CD4-positive, CD25-positive, alpha-beta regulatory T cell (primary cell): ENCODE results near the gene TMED1. TPM values are rescaled to one million over a fixed set of nuclear protein-coding genes. Genes with fewer than 3 reads are reported as not detected.
"Not testable (repeated sequence)": the region's sequence is repeated elsewhere in the genome, so short reads cannot be mapped to it uniquely, and the experiment has no call there.

Source experiments
- ATAC-seq, 2 donors: fragments of 150-1000 bp; cut with Tn5 transposase; one replicate each; pipeline ENCODE4 v1.10.0; 2021; ENCODE audit warnings: low read depth in 2 of 2, moderate number of reproducible peaks in 2 of 2, moderate library complexity in 1 of 2
- DNase-seq, 3 donors: peaks; one replicate each; pipeline versions ENCODE4 v3.0.0 to v3.0.0-alpha.2; 2012 to 2022; ENCODE audit warnings: mixed read lengths in 1 of 3
- H3K27ac ChIP-seq: one replicate; pipeline ENCODE4 v1.7.0; 2013; ENCODE audit warnings: mild to moderate bottlenecking, low read length; ENCODE audit not compliant: insufficient read depth, poor library complexity, severe bottlenecking
- H3K27me3 ChIP-seq: one replicate; pipeline ENCODE4 v1.7.0; 2013; ENCODE audit warnings: low read length; ENCODE audit not compliant: control insufficient read depth, insufficient read depth
- H3K36me3 ChIP-seq: one replicate; pipeline ENCODE4 v1.7.0; 2013; ENCODE audit warnings: mild to moderate bottlenecking, low read length, moderate library complexity; ENCODE audit not compliant: control insufficient read depth, insufficient read depth
- H3K4me1 ChIP-seq: 2 replicates; pipeline ENCODE4 v1.7.0; 2013; ENCODE audit warnings: mild to moderate bottlenecking, low read length; ENCODE audit not compliant: insufficient read depth, control insufficient read depth, poor library complexity, severe bottlenecking
- H3K4me3 ChIP-seq: one replicate; pipeline ENCODE4 v1.7.0; 2013; ENCODE audit warnings: low read depth, mild to moderate bottlenecking, low read length, moderate library complexity
- H3K9me3 ChIP-seq, 2 experiments: 1 replicate in 1 of 2; 2 replicates in 1 of 2; pipeline ENCODE4 v1.7.0; 2013; ENCODE audit warnings: low read length in 2 of 2, mild to moderate bottlenecking in 1 of 2, moderate library complexity in 1 of 2; ENCODE audit not compliant: control insufficient read depth in 2 of 2
- H3K27ac Mint-ChIP-seq, 3 donors: one replicate each; pipeline ENCODE4 v1.8.0; 2020 to 2022; ENCODE audit warnings: mild to moderate bottlenecking in 3 of 3, mixed read lengths in 3 of 3, moderate library complexity in 2 of 3
- H3K27me3 Mint-ChIP-seq: one replicate; pipeline ENCODE4 v1.8.0; 2022; ENCODE audit warnings: mild to moderate bottlenecking, mixed read lengths
- H3K36me3 Mint-ChIP-seq: one replicate; pipeline ENCODE4 v1.8.0; 2020; ENCODE audit warnings: mixed read lengths
- H3K4me1 Mint-ChIP-seq, 4 donors: one replicate each; pipeline ENCODE4 v1.8.0; 2020 to 2022; ENCODE audit warnings: mixed read lengths in 4 of 4, mild to moderate bottlenecking in 1 of 4
- H3K4me3 Mint-ChIP-seq, 4 donors: one replicate each; pipeline ENCODE4 v1.8.0; 2020 to 2022; ENCODE audit warnings: mild to moderate bottlenecking in 4 of 4, mixed read lengths in 4 of 4, moderate library complexity in 3 of 4
- H3K9me3 Mint-ChIP-seq, 7 donors: one replicate each; pipeline ENCODE4 v1.8.0; 2020 to 2022; ENCODE audit warnings: mixed read lengths in 7 of 7, mild to moderate bottlenecking in 3 of 7, moderate library complexity in 2 of 7
- polyA plus RNA-seq, 4 donors: library from polyadenylated mRNA; unstranded; fragments of 300-500 nt; fragmentation: Illumina TruSeq; gene quantifications; one replicate each; pipeline ENCODE4 v1.2.3, GENCODE V29; 2021
- total RNA-seq: library from RNA; stranded (reverse); gene quantifications from one replicate; pipeline ENCODE4 v1.2.3, GENCODE V29; 2022

The TMED1 gene, protein sequence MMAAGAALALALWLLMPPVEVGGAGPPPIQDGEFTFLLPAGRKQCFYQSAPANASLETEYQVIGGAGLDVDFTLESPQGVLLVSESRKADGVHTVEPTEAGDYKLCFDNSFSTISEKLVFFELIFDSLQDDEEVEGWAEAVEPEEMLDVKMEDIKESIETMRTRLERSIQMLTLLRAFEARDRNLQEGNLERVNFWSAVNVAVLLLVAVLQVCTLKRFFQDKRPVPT
- total RNA-seq (10.2 TPM), polyA plus RNA-seq (10 to 100 TPM; 24.8 to 30.3 (median 27.5) TPM)

DNA sequence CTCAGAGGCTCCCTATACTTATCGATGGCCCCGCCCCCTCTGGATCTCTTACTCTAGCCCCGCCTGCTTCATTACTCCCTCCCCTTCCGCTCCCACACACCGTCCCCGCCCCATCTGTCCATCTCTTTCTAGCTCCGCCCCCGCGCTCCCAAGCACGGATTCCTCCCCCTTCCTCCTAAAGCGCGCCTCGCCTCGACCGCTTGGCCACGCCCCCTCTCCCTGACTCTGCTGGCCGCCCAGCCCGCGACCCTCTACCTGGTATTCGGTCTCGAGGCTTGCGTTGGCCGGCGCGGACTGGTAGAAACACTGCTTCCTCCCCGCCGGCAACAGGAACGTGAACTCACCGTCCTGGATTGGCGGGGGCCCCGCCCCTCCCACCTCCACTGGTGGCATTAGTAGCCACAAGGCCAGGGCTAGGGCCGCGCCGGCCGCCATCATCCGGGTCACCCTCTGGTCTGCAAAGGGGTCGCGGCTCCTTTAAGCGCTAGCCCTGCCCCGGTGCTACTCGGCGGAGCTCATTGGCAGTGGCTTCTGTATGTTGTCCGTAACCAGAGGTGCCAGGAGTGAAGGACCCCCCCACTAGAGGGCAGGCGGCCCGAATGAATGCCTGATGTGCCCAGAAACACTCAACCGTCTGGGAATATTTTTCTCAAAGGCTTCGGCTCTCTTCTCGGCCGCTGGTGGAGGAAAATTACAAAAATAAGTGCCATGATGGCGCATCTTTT lies at the start of gene TMED1:
TMED1 (minus strand) TSS at position 459 of the 725 bp plus-strand sequence; CDS start at position 438, 21 bp downstream.
- no peaks in the 10 kb centered on the region for H3K27me3 ChIP-seq
- H3K27me3 Mint-ChIP-seq = peaks cover 9% of the 10 kb centered on the region

DNA sequence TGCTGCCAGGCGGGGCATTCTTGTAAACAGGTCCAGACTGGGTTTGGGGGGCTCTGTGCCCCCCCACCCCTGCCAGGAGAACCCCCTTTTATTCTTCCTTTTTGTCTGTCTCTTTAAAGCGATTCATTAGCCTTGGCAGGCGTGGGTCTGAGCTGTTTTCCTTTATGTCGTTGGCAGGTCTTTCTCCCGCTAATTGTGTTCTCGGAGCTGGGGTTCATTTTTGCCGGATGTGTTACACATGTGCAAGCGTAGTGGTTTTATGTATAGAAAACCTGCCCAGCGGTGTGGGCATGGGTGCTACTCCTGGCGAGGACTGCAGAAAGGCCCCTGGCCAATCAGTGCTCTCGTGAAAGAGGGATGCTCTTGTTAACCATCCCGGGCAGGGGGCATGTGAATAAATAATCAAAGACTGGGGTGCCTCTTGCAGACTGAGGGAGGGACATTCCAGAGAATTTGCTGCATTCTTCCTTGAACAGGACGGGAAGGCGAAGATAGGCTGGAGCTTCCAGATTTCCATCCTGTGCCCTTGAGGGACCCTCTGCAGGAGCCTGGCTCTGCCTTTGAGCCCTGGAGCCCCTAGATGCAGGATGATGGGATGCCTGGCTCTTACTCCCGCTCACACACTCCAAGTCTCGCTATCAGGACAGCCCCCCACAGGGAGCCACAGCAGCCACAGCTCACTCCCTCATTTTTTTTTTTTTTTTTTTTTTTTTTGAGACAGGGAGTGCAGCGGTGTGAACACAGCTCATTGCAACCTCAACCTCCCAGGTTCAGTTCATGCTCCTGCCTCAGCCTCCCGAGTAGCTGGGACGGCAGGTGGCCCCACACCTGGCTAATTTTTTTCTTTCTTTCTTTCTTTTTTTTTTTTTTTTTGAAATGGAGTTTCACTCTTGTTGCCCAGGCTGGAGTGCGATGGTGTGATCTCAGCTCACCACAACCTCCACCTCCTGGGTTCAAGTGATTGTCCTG lies 49.5 kb upstream of the TMED1 start:
- H3K27me3 ChIP-seq = no peaks in the 10 kb centered on the region
- no peak overlapping the region for H3K4me3 ChIP-seq
- no peaks in the 10 kb centered on the region for H3K36me3 Mint-ChIP-seq
- no peak for ATAC-seq
- H3K27me3 Mint-ChIP-seq = no peaks in the 10 kb centered on the region
- H3K4me1 Mint-ChIP-seq = peaks cover 0 to 20% (median 8%) of the 10 kb centered on the region in 4 donors
- DNase-seq = no peak
- H3K27ac Mint-ChIP-seq = peak overlapping the region in 1 of 3 donors; percentile 46
- no peaks in the 10 kb centered on the region for H3K9me3 ChIP-seq
- H3K9me3 Mint-ChIP-seq = peaks cover 0 to 2% (median 0%) of the 10 kb centered on the region in 7 donors
- no peaks in the 10 kb centered on the region for H3K36me3 ChIP-seq
- no peaks in the 10 kb centered on the region for H3K4me1 ChIP-seq
- H3K27ac ChIP-seq = no peak overlapping the region
- H3K4me3 Mint-ChIP-seq = peak overlapping the region in 1 of 4 donors; percentile 24

More for the DNA sequence above, at the start of gene TMED1:
- Histone ChIP-seq H3K4me1 (peaks cover 6% of the 10 kb centered on the region), H3K36me3 (no peaks in the 10 kb centered on the region), H3K9me3 (peaks cover 0 to 5% of the 10 kb centered on the region in 2 experiments), H3K4me3 (peak within 1 kb of the TSS; percentile 65), H3K27ac (peak within 1 kb of the TSS; percentile 97)
- peak; percentile 92 to 97 (median 95) for DNase-seq
- Mint-ChIP-seq H3K9me3 (peaks cover 0 to 6% (median 2%) of the 10 kb centered on the region in 7 donors), H3K27ac (peak within 1 kb of the TSS; percentile 99 to 100 (median 99)), H3K36me3 (peaks cover 15% of the 10 kb centered on the region), H3K4me1 (peaks cover 0 to 17% (median 9%) of the 10 kb centered on the region in 4 donors), H3K4me3 (peak within 1 kb of the TSS; percentile 85 to 99 (median 98))
- ATAC-seq = peak; percentile 89 to 91

DNA sequence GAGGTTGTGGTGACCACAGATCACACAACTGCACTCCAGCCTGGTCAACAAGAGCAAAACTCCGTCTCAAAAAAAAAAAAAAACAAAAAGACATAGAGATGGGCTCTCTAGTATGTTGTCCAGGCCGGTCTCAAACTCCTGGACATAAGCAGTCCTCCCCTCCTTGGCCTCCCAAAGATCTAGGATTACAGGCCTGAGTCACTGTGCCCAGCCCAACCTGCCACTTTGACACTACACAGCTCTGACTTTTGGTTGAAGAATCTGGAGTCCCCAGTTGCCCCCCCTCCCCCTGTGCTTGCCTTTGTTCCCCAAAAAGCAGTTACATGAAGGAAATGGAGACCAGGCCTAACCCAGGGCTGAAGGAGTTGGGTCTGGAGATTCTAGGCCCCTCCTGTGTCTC lies 48.3 kb upstream of the TMED1 start:
- no peak overlapping the region for H3K27ac ChIP-seq
- H3K36me3 Mint-ChIP-seq = peaks cover 3% of the 10 kb centered on the region
- no peaks in the 10 kb centered on the region for H3K4me1 ChIP-seq
- no peak overlapping the region for H3K4me3 Mint-ChIP-seq
- no peaks in the 10 kb centered on the region for H3K27me3 Mint-ChIP-seq
- H3K36me3 ChIP-seq = no peaks in the 10 kb centered on the region
- DNase-seq = no peak
- no peak overlapping the region for H3K27ac Mint-ChIP-seq
- H3K9me3 Mint-ChIP-seq = peaks cover 0 to 2% (median 0%) of the 10 kb centered on the region in 7 donors
- no peak for ATAC-seq
- no peaks in the 10 kb centered on the region for H3K27me3 ChIP-seq
- H3K4me1 Mint-ChIP-seq = peaks cover 2 to 26% (median 10%) of the 10 kb centered on the region in 4 donors
- H3K9me3 ChIP-seq = no peaks in the 10 kb centered on the region
- no peak overlapping the region for H3K4me3 ChIP-seq

DNA sequence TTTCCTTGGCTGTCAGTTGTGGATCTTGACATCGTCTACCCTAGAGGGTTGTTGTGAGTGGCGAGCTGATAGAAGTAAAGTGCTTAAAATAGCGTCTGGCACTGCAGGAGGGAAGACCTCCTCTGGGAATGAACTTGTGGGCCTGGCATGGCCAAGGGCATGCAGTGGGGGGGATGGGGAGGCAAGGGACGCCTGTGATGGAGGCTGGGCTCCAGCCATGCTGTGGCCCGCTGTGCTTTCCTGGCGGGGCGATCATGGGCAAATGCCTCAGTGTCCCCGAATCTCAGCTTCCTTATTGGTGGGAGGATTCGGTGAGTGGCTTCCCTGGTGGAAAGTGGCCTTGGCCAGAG lies 46.1 kb upstream of the TMED1 start:
- H3K4me1 Mint-ChIP-seq = peaks cover 5 to 29% (median 21%) of the 10 kb centered on the region in 4 donors
- DNase-seq (no peak), ATAC-seq (no peak)
- peaks cover 4% of the 10 kb centered on the region for H3K36me3 Mint-ChIP-seq
- Histone ChIP-seq H3K4me1 (no peaks in the 10 kb centered on the region), H3K27ac (no peak overlapping the region), H3K9me3 (no peaks in the 10 kb centered on the region), H3K27me3 (no peaks in the 10 kb centered on the region), H3K4me3 (no peak overlapping the region), H3K36me3 (no peaks in the 10 kb centered on the region)
- H3K27ac Mint-ChIP-seq = no peak overlapping the region
- H3K27me3 Mint-ChIP-seq = no peaks in the 10 kb centered on the region
- H3K9me3 Mint-ChIP-seq = peaks cover 0 to 2% (median 0%) of the 10 kb centered on the region in 7 donors
- H3K4me3 Mint-ChIP-seq = no peak overlapping the region

DNA sequence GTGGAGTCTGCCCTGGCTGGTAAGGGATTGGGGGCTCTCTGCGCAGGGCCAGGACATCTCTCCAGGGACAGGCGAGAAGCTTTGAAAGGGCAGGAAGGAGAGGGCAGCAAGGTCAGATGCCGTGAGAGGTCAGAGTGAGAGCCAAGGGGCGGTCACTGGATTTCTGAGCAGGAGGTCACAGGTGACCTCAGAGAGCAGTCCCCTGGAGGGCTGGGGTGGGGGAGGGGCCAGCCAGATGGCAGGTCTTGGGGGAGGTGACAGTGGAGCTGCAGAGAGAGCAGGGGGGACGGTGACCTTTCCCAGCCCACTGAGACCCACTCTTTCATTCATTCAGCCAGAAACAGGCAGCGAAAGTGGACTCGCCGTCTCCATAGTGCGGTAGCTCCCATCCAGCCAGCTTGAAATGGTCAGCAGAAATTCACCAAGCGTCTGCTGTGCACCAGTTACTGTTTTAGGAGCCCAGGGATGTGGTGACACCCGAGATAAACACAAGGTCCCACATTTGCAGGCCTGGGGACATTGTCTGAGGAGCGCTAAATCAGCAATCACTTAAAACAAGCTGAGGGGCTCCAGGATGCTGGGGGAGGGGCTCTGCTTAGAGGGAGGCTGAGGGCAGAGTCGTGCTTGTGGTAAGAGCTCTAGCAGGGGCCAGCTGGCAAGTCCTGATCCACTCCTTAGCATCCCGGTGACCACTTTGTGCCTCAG lies 45.5 kb upstream of the TMED1 start:
- H3K9me3 Mint-ChIP-seq = peaks cover 0 to 2% (median 0%) of the 10 kb centered on the region in 7 donors
- Histone ChIP-seq H3K27me3 (no peaks in the 10 kb centered on the region), H3K4me3 (no peak overlapping the region), H3K27ac (no peak overlapping the region), H3K36me3 (no peaks in the 10 kb centered on the region), H3K4me1 (no peaks in the 10 kb centered on the region), H3K9me3 (no peaks in the 10 kb centered on the region)
- H3K4me1 Mint-ChIP-seq = peaks cover 5 to 32% (median 21%) of the 10 kb centered on the region in 4 donors
- H3K36me3 Mint-ChIP-seq = peaks cover 4% of the 10 kb centered on the region
- no peak overlapping the region for H3K4me3 Mint-ChIP-seq
- H3K27me3 Mint-ChIP-seq = no peaks in the 10 kb centered on the region
- no peak overlapping the region for H3K27ac Mint-ChIP-seq
- no peak for DNase-seq
- no peak for ATAC-seq

DNA sequence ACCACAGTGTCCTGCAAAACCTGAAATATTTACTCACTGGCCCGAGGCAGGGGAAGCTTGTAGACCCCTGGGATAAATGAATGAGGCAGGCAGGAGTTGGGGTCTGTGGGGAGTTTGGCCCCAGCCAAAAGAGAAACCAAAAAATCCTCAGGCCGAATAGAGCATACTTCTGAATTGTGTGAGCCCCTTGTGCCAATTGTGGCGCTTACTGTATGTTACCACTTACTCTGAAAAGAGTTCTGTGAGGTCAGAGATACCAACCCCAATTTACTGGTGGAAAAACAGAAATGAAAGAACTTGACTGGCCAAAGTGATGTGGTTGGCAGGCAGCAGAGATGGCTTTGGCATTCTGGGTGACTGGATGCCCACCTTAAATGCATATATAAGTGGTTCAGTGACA lies 42.2 kb upstream of the TMED1 start:
- H3K36me3 ChIP-seq = no peaks in the 10 kb centered on the region
- H3K4me1 ChIP-seq = no peaks in the 10 kb centered on the region
- DNase-seq = no peak
- H3K4me3 ChIP-seq = no peak overlapping the region
- peak overlapping the region in 2 of 3 donors; percentile 46 to 61 for H3K27ac Mint-ChIP-seq
- H3K27ac ChIP-seq = no peak overlapping the region
- no peak for ATAC-seq
- peak overlapping the region in 1 of 4 donors; percentile 67 for H3K4me3 Mint-ChIP-seq
- H3K4me1 Mint-ChIP-seq = peaks cover 10 to 39% (median 22%) of the 10 kb centered on the region in 4 donors
- H3K9me3 ChIP-seq = no peaks in the 10 kb centered on the region
- H3K27me3 Mint-ChIP-seq = no peaks in the 10 kb centered on the region
- H3K9me3 Mint-ChIP-seq = peaks cover 0 to under 1% (median 0%) of the 10 kb centered on the region in 7 donors
- H3K27me3 ChIP-seq = no peaks in the 10 kb centered on the region
- peaks cover 4% of the 10 kb centered on the region for H3K36me3 Mint-ChIP-seq

DNA sequence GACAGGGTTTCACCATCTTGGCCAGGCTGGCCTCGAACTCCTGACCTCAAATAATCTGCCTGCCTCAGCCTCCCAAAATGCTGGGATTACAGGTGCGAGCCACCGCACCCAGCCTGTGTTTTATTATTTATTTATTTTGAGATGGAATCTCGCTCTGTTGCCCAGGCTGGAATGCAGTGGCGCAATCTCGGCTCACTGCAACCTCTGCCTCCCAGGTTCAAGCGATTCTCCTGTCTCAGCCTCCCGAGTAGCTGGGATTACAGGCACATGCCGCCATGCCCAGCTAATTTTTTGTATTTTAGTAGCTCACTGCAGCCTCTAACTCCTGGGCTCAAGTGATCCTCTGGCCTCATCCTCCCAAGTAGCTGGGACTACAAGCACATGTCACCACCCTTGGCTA lies 41.6 kb upstream of the TMED1 start:
- H3K36me3 Mint-ChIP-seq, H3K9me3 ChIP-seq, H3K36me3 ChIP-seq, ATAC-seq, H3K27me3 ChIP-seq, H3K9me3 Mint-ChIP-seq, DNase-seq, H3K27me3 Mint-ChIP-seq, H3K4me1 ChIP-seq, H3K27ac ChIP-seq, H3K4me3 ChIP-seq: not testable (repeated sequence)
- Mint-ChIP-seq H3K4me1 (peaks cover 15 to 45% (median 25%) of the 10 kb centered on the region in 4 donors), H3K4me3 (peak overlapping the region in 1 of 4 donors; percentile 67), H3K27ac (peak overlapping the region in 2 of 3 donors; percentile 46 to 61)
